HG02571 (cell line): ENCODE measurements around the gene VSIG8.
"Not testable (repeated sequence)": the region's sequence is repeated elsewhere in the genome, so short reads cannot be mapped to it uniquely, and the experiment has no call there.

ENCODE experiments used
- ATAC-seq: cut with Tn5 transposase; IDR thresholded peaks from one replicate; pipeline ENCODE4 v1.9.1; 2021; ENCODE audit warnings: mild to moderate bottlenecking, moderate library complexity; ENCODE audit not compliant: unreplicated experiment

The VSIG8 gene, protein sequence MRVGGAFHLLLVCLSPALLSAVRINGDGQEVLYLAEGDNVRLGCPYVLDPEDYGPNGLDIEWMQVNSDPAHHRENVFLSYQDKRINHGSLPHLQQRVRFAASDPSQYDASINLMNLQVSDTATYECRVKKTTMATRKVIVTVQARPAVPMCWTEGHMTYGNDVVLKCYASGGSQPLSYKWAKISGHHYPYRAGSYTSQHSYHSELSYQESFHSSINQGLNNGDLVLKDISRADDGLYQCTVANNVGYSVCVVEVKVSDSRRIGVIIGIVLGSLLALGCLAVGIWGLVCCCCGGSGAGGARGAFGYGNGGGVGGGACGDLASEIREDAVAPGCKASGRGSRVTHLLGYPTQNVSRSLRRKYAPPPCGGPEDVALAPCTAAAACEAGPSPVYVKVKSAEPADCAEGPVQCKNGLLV

DNA sequence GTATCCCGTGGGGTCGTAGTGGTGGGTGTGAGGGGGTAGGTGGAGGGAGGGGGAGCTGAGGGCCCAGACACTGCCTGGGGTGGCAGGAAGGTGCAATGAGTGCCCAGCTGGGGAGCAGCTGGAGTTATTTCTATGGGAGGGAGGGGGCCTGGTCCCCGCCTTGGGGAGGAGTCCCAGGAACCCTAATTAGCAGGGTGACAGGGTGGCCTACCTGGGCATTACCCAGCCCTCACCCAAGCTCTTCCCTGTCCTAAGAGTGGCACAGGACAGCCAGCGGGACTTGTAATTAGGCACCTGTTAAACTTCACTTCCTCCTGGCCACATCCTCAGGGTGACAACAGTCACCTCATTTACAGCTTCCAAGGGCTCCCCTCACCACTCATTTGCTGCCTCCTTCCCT, at the start of gene VSIG8:
TSS of gene VSIG8 (minus strand) at position 101 of the 400 bp plus-strand sequence. CDS start 136 bp downstream, outside the sequence.
- no peak for ATAC-seq

DNA sequence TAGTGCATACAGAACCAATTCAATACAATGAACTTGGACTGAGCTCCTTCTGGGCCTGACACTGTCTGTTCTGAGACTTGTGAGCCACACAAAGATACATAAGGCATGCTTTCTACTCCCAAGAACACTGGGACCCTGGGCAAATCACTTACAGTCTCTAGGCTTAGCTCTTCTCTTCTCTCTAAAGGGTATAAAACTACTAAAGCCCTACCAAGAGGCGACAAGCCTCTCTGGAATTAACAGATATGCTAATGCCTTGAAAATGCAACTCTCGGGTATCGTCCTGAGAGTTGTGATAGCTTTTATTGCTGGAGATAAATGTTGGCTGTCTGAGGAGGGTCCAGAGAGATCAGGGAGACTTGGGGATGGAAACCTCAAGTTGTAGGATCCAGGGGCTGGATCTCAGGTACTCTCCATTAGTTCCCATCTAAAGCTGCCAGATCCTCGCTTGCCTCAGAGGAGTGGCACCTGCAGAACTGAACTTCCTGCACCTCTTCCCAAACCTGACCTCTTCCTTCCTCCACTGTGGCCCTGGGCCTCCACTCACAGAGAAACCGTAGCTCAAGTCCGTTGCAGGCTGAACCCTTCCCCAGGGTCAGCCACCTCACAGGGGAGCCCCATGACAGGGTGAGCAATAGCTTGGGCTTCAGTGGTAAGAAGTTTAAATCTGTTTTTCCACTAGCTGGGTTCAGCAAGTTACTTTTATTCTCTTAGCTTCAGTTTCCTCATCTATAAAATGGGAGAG, 49.0 kb upstream of the VSIG8 start:
- ATAC-seq, result no peak

DNA sequence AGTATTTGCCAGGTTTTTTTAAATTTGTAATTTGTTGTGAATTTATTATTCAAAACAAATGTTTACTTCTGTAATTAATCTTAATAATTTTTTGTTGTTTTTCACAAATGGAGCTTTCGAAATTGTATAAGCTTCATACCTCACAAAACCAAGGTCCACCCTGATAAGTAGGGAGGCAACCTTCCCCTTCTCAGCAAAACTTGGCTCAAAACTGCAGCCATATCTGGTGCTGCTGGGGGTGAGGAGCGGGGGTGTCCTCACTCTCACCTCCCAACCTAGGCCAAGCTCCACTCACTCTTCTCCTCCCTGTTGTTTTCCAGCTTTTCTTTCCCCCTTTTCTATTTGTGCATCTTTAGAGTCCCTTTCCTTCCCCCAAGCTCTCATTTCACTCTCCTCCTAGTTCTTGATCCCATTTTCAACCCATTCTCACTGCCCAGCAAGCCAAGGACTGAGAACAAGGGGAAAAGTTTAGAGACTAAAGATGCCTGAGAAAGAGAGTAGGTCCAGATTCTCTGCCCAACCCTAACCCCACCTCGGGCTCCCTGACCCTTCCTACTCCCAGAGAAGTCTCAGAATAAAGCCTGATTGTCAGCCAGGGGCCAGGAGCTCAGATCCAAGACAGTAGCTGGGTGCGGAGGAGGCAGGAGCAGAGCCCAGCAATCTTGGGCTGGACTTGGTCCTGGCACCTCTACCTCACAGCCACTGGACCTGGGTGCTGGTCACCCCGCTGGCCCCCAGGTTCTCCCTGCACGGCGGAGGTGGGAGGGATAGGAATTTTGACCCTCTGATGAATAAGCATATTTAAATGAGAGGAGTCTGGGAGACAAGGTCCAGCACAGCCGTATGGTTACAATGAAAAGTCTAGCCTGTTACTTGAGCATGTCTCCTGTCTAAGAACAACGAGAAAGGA, 45.8 kb upstream of the VSIG8 start:
- ATAC-seq, result no peak

DNA sequence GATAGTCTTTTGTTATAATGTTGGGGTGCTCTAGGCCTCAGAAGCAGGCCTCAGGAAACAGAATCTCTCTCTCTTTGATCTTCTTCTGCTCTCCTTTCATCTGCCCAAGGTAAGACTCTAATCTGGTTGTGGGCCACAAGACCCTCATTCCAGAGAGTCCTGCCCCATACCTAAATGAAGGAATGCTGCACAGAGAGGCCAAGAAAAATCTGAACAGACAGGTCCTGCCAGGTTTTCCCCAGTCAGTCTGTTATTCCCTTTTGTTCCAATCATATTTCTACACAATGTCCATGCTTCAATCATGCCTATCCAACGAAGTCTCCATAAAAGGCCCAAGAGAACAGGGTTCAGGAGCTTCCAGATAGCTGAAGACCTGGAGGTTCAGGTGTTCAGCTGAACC, 44.5 kb upstream of the VSIG8 start:
- no peak for ATAC-seq

DNA sequence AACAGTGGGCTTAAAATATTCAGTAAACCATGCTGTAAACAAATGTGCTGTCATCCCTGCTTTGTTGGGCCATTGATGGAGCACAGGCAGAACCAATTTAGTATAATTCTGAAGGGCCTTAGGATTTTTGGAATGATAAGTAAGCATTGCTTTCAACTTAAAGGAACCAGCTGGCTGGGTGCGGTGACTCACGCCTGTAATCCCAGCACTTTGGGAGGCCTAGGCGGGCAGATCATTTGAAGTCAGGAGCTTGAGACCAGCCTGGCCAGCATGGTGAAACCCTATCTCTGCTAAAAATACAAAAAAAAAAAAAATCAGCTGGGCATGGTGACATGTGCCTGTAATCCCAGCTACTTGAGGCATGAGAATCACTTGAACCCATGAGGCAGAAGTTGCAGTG, 41.6 kb upstream of the VSIG8 start:
- ATAC-seq, result not testable (repeated sequence)

DNA sequence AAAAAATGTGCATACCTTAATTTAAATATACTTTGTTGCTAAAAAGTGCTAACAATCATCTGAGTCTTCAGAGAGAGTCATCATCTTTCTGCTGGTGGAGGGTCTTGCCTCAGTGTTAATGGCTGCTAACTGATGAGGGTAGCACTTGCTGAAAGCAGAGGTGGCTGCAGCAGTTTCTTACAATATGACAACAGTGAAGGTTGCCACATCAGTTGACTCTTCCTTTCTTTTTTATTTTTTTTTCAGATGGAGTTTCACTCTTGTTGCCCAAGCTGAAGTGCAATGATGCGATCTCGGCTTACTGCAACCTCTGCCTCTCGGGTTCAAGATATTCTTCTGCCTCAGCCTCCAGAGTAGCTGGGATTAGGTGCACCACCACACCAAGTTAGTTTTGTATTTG, 40.1 kb upstream of the VSIG8 start:
- no peak for ATAC-seq

DNA sequence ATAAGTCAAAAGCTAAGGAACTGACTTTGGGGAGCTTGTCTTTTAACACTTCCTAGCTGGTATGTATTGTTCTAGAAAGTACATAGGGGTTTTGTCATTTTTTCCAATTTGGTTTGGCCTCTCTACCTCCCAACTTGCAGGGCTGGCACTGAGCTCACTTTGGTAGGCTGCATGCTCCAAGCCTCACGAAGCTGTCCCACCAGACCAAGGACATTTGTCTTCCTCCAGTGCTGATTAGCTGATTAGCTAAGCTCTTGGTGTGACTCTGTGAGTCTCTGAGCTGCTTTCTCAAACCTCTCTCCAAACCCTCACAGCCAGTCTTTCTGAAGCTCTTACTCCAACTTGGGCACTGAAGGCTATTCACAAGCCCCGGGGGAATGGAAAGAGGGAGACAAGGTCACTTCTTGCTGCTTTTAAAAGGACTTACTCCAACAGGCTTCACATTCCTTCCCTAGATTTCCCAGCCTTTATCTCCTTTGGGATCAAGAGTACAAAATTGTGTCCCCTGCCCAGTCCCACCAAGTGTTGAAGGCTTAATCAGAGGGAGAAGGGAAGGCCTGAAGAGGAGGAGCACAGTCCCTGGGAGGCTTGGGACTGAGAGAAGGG, 38.4 kb upstream of the VSIG8 start:
- ATAC-seq, result no peak

DNA sequence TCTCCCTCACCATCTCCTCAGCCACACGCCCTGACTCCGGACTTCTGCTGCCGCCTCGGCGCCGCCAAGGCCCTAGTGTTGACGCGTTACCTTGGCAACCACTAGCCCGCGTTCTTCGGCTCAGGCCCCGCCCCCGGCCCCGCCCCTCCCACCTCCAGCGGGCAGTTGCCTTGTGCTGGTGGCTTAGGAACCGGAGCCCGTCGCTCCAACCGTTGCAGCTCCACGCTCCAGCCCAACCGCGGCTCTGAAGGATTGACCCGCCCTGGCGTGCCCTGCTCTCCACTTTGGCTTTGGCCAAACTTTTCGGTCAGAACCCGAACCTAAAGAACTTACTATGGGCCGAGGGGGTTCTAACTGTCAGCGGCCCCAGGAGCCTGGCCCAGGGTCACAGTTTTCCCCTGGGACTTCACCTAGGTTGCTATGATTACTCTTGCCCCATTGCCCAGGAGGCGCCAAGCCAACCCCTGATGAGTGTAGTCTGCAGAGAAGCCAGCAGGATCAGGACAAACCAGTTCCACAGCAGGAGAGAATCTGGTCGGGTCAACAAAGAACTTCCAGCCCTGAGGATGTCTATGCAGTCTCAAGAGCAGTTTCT, 37.7 kb upstream of the VSIG8 start, which contains the start of gene CFAP45:
TSS of gene CFAP45 (minus strand) at position 80 of the 595 bp plus-strand sequence. CDS start at position 13, 67 bp downstream.
- ATAC-seq, result no peak

DNA sequence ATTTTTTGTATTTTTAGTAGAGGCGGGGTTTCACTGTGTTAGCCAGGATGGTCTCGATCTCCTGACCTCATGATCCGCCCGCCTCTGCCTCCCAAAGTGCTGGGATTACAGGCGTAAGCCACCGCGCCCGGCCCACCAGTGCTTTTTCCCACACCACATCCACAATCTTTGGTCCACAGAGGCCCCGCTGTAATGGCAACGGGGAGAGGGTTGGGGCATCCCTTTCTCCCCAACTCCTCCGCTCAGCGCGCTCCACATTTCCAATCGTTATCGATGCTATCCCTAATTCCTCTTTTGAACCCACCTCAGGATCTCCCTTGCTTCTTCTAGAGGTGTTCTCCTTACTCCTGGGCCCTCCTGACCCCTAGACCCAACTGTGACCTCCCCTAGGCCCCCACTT, 37.2 kb upstream of the VSIG8 start:
- not testable (repeated sequence) for ATAC-seq

DNA sequence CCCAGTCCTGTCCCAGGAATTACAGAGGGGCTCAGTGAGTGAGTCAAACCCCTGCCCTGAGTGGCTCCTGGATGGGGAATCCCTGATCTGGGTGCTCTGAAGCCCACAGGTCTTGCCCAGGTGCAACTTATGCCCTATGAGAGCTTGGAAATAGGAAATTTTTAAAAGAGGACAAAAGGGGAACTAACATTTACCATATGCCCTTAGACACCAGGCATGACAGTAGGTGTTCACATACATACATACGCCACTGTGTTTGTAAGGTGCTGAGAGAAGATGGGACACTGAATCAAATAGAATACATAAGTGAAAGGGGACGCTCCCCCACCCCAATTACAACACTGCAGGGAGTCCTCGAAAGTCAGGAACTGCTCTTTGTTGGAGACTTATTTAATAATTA, 36.1 kb upstream of the VSIG8 start:
- ATAC-seq, result no peak

DNA sequence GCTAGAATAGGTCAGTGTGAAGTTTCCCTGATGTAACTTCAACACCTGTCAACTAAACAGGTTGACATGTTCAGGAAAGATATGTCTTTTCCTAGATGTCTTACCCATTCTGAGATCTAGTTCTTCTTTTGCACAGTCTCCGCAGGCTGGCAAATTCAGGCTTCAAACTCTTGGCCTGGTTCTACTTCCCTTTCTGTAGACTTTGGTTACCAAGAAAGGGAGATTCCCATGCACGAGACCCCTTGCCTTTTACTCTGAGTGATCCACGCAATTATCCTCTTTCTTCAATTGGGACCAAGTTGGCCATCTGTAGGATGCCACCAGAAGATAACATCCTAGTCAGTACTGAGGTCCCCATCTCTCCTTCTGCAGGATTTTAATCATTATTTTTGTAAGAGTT, 35.5 kb upstream of the VSIG8 start:
- ATAC-seq, result no peak

DNA sequence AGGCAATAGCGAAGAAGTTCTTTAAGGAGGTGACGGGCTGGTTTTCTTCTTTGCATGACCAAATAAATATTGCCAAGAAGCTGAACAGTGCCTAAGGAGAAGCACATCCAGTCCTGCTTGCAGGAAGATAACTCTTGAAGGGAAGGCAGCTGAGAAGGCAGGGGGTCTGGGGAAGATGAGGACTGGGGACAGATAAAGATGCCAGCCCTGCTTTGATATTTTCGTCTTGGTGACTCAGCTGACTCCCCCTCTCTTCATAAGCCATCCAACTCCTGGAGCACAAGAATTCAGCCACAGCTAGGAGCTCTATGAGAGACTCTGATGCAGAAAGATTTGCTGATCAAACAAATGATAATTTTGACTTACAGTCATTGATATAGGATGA, 34.1 kb upstream of the VSIG8 start:
- no peak for ATAC-seq

DNA sequence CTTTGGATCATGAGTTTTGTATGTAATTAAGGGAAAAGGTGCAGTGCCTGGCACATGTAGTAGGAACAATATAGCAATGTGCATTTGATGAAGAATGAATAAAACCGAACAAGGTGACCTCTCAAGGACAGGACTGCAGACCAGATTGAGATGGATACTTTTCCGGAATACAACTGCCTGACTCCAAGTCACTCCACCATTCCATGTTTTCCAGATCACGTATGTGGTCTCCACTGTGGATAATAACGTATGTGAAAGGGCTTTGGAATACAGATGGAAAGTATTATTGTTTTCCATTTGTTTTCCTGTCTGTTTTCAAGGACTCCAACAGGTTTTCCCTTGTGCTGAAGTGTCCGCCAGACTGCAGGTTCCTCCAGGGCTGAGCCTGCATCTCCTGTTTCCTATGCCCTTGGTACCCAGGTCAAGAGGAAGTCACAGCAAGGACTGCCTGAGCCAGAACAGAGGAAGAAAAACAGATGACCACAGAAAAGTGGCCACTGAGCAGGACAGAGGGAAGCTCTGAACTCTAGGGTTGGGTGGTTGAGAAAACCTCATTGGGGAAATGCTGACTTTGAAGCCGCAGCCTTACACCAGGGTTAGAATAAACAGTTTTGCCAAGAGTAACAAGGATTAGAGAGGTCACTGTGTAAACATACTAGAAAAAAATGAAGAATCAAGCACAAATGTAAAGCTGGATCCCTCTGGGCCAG, 33.5 kb upstream of the VSIG8 start:
- ATAC-seq, result no peak

DNA sequence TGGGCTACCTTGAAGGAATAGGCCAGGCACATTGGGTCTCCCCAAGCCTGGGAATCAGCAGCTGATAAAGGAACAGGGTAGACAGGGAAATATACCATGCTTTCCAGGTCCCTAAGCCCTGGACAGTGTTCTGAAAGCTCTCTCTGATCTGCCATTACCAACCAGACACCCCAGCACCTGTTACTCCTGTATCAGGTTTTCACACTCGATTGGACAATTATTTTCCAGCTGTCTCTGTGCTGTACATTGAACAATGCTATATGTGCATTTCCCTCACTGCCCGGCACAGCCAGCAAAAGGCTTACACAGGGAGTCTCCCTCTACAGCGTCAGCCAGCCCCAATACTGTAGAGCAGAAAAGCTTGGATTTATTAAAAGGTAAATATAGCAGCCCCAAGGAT, 32.8 kb upstream of the VSIG8 start:
- no peak for ATAC-seq

DNA sequence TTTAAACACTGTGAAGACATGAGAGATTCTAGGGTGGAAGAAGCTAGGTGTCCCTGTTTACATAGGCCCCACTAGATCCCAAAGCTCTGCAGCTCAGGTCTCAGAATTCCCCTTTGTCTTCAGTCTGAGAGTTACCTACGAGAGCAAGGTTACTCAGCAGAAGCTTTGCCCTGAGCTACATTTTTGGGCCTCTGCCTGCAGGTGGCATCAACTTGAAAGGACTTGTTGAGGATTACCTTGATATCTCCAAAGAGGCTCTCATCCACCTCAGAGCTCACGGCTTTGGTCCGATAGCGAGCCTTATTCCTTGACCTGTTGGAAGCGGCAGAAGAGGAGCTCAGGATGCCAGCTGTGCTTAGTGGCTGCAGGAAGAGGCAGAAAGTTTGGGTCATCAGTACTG, 30.5 kb upstream of the VSIG8 start:
- no peak for ATAC-seq

DNA sequence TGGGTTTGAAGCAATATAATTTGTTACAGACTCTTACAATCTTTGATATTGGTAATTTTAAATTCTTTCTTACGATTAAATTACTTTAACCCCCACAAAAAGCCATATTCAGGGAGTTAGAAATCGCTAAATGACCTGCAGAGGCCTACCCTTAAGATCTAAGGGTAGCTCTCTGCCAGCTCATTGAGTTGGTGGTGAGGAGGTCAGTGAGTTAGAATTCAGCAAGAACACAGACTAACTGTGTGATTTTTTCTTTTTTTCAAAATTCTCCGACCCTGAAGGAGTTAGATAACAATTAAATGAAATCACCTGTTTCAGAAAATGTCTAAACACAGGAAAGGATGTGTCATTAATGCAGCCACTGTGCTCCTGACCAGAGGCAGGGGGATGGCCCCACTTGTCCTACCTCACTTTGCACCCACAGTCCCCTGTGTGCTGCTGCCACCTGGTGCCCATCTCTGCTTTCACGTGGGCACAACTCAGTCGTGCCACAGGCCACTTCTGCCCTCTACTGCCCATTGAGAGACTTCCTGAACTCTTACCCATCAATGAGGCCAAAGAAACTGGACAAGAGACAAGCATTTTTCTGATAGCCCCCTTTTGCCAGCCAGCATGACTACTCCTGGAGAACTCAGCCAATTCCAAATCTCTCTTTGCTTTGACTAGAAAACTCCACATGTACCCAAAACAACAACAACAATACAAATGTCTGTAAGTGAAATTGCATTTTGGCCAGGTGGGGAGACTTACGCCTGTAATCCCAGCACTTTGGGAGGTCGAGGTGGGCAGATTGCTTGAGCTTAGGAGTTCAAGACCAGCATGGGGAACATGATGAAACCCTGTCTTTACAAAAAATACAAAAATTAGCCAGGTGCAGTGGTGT, 29.1 kb upstream of the VSIG8 start:
- peak; percentile 71 for ATAC-seq

DNA sequence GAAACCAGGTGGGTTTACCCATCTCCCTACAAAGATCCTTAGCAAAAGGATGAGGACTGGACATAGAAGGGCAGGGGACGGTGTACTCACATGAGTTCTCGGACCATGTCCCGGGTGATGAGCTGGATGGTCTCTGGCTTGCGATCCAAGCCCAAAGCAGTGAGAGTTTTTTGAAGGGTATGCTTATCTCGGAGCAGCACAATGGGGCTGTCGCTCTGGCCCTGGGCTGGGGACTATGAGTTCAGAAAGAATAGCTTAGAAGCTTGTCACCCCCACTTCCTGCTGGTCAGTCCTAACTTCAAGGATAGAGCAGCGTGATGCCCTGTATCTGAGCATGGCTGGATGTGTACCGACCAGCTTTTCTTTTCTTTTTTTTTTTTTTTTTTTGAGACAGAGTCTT, 27.9 kb upstream of the VSIG8 start:
- ATAC-seq, result no peak

DNA sequence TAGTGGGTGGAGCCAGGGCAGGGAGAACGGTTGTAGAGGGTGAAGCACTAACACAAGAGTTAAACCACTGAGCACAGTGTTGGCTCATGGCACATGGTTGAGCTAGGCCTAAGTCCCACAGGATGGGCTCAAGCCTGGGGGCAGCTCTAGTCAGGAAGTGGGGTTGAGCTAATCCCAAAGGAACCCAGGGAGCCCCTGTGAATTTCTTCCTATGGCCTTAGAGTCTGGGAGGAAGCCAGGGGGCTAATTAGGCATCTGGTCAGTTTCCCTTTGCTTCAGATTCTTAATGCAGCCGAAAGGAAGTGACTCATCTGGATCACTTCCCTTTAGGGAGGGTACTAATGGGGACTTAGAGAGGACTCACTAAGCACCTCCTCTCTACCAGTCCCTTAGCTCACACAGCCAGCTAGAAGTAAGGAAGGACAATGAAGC, 27.4 kb upstream of the VSIG8 start:
- ATAC-seq, result peak; percentile 85

DNA sequence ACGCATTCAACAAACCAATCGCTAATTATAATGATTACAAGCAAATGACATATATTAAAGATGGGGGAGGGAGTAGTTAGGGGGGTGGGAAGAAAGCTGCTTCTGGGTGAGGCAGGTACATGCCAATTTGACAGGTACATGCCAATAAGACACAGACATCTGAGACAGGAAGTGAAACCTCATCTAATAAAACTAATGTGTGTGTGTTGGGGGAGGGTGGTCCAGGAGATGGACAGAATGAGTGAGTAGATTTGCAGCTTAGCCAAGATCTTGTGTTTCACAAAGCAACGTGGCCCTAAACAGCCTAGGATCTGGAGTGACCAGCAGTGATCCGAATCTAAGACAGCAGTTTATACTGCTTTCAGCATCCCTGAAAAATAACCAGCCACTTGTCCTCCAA, 26.7 kb upstream of the VSIG8 start:
- ATAC-seq, result no peak
